Upper lobe of left lung (tissue), 6 donors: Measurements from ENCODE around the gene TMEM252. TPM values are rescaled to one million over a fixed set of nuclear protein-coding genes. Genes with fewer than 3 reads are reported as not detected.

Source experiments
- ATAC-seq, 2 donors: fragments of 200-7000 bp; cut with Tn5 transposase; one replicate each; pipeline ENCODE4 v1.9.1; 2022; ENCODE audit warnings: mild to moderate bottlenecking in 2 of 2, moderate library complexity in 2 of 2; ENCODE audit not compliant: low FRiP score in 2 of 2
- DNase-seq, 2 donors: peaks; one replicate each; pipeline ENCODE4 v3.0.0-alpha.2; 2019 to 2020
- H3K27ac ChIP-seq, 4 donors: fragments of 200-600 bp; sonication (generic); one replicate each; pipeline ENCODE4 v1.5.1; 2016 to 2019
- H3K27me3 ChIP-seq, 4 donors: fragments of 200-600 bp; sonication (generic); one replicate each; pipeline ENCODE4 v1.5.1; 2017 to 2019
- H3K36me3 ChIP-seq, 4 donors: fragments of 200-600 bp; sonication (generic); one replicate each; pipeline ENCODE4 v1.5.1; 2016 to 2019
- H3K4me1 ChIP-seq, 4 donors: fragments of 200-600 bp; sonication (generic); one replicate each; pipeline ENCODE4 v1.5.1; 2018 to 2019
- H3K4me3 ChIP-seq, 4 donors: fragments of 200-600 bp; sonication (generic); one replicate each; pipeline ENCODE4 v1.5.1; 2017 to 2019; ENCODE audit warnings: mild to moderate bottlenecking in 2 of 4, moderate library complexity in 1 of 4
- H3K9me3 ChIP-seq, 4 donors: fragments of 200-600 bp; sonication (generic); one replicate each; pipeline ENCODE4 v1.5.1; 2018 to 2019
- CTCF ChIP-seq, 6 experiments: fragments of 450-650 bp in 4 of 6; fragments of 200-600 bp in 2 of 6; sonication (generic) in 2 of 6; IDR thresholded peaks; one replicate each; pipeline ENCODE4 v1.5.1; 2016 to 2019; ENCODE audit warnings: antibody characterized with exemption in 6 of 6
- EP300 ChIP-seq, 4 donors: sonication (generic); formaldehyde crosslinking; IDR thresholded peaks; one replicate each; pipeline ENCODE4 v1.5.1; 2017; ENCODE audit warnings: antibody characterized with exemption in 4 of 4, control low read depth in 2 of 4
- POLR2A ChIP-seq, 4 donors: fragments of 450-650 bp; IDR thresholded peaks; one replicate each; pipeline ENCODE4 v1.5.1; 2016 to 2017; ENCODE audit warnings: antibody characterized with exemption in 4 of 4, mild to moderate bottlenecking in 2 of 4
- POLR2AphosphoS5 ChIP-seq, 2 donors: sonication (generic); formaldehyde crosslinking; IDR thresholded peaks; one replicate each; pipeline ENCODE4 v1.5.1; 2017; ENCODE audit warnings: antibody characterized with exemption in 2 of 2
- WGBS, 2 donors: methylation state at CpG; one replicate each; pipeline ENCODE4 v1.1.5; 2017 to 2018; 5-methylcytosine and 5-hydroxymethylcytosine counted together
- total RNA-seq, 6 donors: library from RNA; depleted of rRNA in 4 of 6; stranded (reverse); fragments of >200 nt in 4 of 6; gene quantifications; one replicate each; pipeline versions ENCODE4 v1.1.0 to v1.2.1, GENCODE V29; 2016 to 2021
- donor health status: DM: no; HTN: no; CAD: no; lungs with moderate emphysema.
- donor health status: DM: no; HTN: yes; CAD: no; lungs with severe emphysema.

Gene TMEM252
- total RNA-seq, 6 donors from 2014 or later = not detected

DNA sequence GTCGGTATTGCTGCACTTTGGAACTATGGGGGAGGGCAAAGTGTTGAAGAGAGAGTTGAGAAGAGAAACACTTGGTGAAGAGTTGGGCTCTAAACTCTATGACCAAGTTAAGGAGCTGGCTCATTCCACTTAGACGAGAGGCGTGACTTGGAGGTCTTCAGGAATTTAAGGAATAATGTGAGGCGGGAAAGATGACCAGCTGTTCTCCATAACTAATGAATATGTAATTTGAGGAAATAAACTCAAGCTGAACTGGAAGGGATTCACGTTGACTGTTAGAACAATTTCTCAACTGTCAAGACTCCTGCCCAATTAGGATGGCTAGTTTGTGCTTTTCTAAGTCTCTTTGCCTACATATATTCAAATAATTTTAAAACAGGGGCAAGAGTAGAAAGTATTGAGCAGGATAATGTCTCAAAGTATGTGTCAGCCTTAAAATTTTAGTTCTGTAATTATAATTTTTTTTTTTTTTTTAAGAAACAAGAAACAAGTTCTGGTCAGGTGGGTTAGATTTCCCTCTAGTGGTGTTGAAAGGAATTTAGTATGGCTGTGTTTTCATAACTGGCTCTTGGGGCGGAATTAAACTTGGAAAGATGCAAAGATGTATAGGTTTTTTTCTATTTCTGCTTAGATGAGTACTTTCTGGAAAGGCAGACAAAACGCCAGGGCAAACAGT lies 33.4 kb downstream of the TMEM252 start:
- ATAC-seq = peak in 1 of 2 donors; percentile 39
- WGBS, 2 donors = 56 to 60% methylated on average over 7 of the region's 7 CpGs
- peak overlapping the region in 3 of 4 donors; percentile 14 to 25 (median 22) for H3K27ac ChIP-seq
- no peaks in the 10 kb centered on the region for H3K36me3 ChIP-seq
- no peak for DNase-seq
- H3K4me3 ChIP-seq = no peak overlapping the region
- no peaks in the 10 kb centered on the region for H3K27me3 ChIP-seq
- peaks cover 0 to 6% (median 0%) of the 10 kb centered on the region in 4 donors for H3K4me1 ChIP-seq
- peak; percentile 36 to 57 (median 46) for TF ChIP-seq CTCF (IDR thresholded peaks at IDR 0.05)
- no peak for TF ChIP-seq EP300 (IDR thresholded peaks at IDR 0.05)
- no peaks in the 10 kb centered on the region for H3K9me3 ChIP-seq

- TF ChIP-seq EP300 (IDR thresholded peaks at IDR 0.05) (no peak), POLR2A (IDR thresholded peaks at IDR 0.05) (no peak), POLR2AphosphoS5 (IDR thresholded peaks at IDR 0.05) (no peak), CTCF (IDR thresholded peaks at IDR 0.05) (no peak)
- ATAC-seq (no peak), DNase-seq (no peak)
- no peak overlapping the region for H3K4me3 ChIP-seq
- no peaks in the 10 kb centered on the region for H3K9me3 ChIP-seq
- H3K27ac ChIP-seq = peak overlapping the region in 1 of 4 donors; percentile 18
- peaks cover 0 to 6% (median 0%) of the 10 kb centered on the region in 4 donors for H3K4me1 ChIP-seq
- H3K27me3 ChIP-seq = no peaks in the 10 kb centered on the region
- 87 to 89% methylated on average over 1 of the region's 1 CpG for WGBS, 2 donors
- H3K36me3 ChIP-seq = no peaks in the 10 kb centered on the region
These were observed 34.1 kb downstream of the TMEM252 start for GRCh38 chr9:68506551-68506950.

- H3K4me3 ChIP-seq = no peak overlapping the region
- ATAC-seq = peak in 1 of 2 donors; percentile 75
- H3K4me1 ChIP-seq = peaks cover 0 to 6% (median 0%) of the 10 kb centered on the region in 4 donors
- no peak for TF ChIP-seq POLR2AphosphoS5 (IDR thresholded peaks at IDR 0.05)
- TF ChIP-seq EP300 (IDR thresholded peaks at IDR 0.05) = no peak
- TF ChIP-seq POLR2A (IDR thresholded peaks at IDR 0.05) = no peak
- no peak for TF ChIP-seq CTCF (IDR thresholded peaks at IDR 0.05)
- peak in 1 of 2 donors; percentile 29 for DNase-seq
- no peaks in the 10 kb centered on the region for H3K36me3 ChIP-seq
- peak overlapping the region in 2 of 4 donors; percentile 8 to 18 for H3K27ac ChIP-seq
- no peaks in the 10 kb centered on the region for H3K27me3 ChIP-seq
- no peaks in the 10 kb centered on the region for H3K9me3 ChIP-seq
- WGBS, 2 donors = 57 to 61% methylated on average over 3 to 4 of the region's 4 CpGs
These were observed 34.8 kb downstream of the TMEM252 start for GRCh38 chr9:68505681-68506409.

DNA sequence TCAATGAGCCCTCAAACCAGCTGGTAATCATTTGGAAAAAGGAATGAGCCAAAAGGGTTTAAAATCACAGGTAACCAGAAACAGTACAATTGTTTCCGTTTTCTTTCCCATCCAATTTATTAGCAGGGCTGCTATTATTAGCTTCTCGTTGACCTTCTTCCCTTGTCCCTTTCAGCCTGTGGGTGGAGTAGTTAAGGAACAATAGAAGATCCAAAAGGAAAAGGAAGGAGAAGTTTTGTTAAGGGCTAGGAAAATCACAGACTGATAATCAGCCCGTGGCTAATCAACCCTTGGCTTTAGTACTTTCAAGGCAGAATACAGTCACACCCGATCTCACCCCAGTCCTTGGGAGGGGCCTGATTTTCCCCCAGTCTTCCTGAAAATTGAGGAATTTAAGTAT lies 38.4 kb downstream of the TMEM252 start:
- TF ChIP-seq POLR2AphosphoS5 (IDR thresholded peaks at IDR 0.05) (no peak), POLR2A (IDR thresholded peaks at IDR 0.05) (no peak), CTCF (IDR thresholded peaks at IDR 0.05) (no peak), EP300 (IDR thresholded peaks at IDR 0.05) (no peak)
- H3K27ac ChIP-seq = no peak overlapping the region
- 55 to 57% methylated on average over 4 of the region's 4 CpGs for WGBS, 2 donors

More for the DNA sequence above, 38.4 kb downstream of the TMEM252 start:
- H3K27me3 ChIP-seq = no peaks in the 10 kb centered on the region
- H3K4me1 ChIP-seq = peaks cover 0 to 6% (median 2%) of the 10 kb centered on the region in 4 donors
- DNase-seq (no peak), ATAC-seq (no peak)
- no peaks in the 10 kb centered on the region for H3K9me3 ChIP-seq
- no peak overlapping the region for H3K4me3 ChIP-seq
- no peaks in the 10 kb centered on the region for H3K36me3 ChIP-seq
